ENCODE data around the gene DGCR8. TPM values are rescaled to one million over a fixed set of nuclear protein-coding genes. Genes with fewer than 3 reads are reported as not detected.

Gene DGCR8
- total RNA-seq, 1 experiment from 2014 or later, result 41.7 TPM

- POLR2A ChIA-PET (ENCODE audit: unreplicated experiment), result no interaction called here
- intact Hi-C loops (cut with micrococcal nuclease), result loop anchor here (2.0 kb wide), 1 partner anchor 36 kb away; the partner anchor contains the start of genes RANBP1 and TRMT2A
- peaks cover 51% of the 10 kb centered on the region for H3K79me2 ChIP-seq (ENCODE audit: low read length)
These were observed 369 bp downstream of the DGCR8 start for GRCh38 chr22:20080445-20080775.

GRCh38 chr22:20080776-20081654 lies 974 bp downstream of the DGCR8 start:
- Histone ChIP-seq H3K9me3 (ENCODE audit: low read length) (no peaks in the 10 kb centered on the region), H3K9ac (ENCODE audit: low read length) (peak overlapping the region; percentile 100), H3F3A (ENCODE audit: low read length, unreplicated experiment) (no peaks in the 10 kb centered on the region), H3K27ac (ENCODE audit: low read length) (peak overlapping the region; percentile 73), H3K27me3 (ENCODE audit: low read length) (no peaks in the 10 kb centered on the region), H3K9me2 (replicated peaks; ENCODE audit: low read length) (no peaks in the 10 kb centered on the region), H3K79me2 (ENCODE audit: low read length) (peaks cover 57% of the 10 kb centered on the region), H2AFZ (ENCODE audit: low read length) (0 out of 2 replicates have a peak overlapping the region, but pooled peaks have one; percentile 24), H4K20me1 (ENCODE audit: low read length) (peaks cover 36% of the 10 kb centered on the region), H3K4me3 (ENCODE audit: low read length) (peak overlapping the region; percentile 93), H3K4me2 (ENCODE audit: low read length) (peak overlapping the region; percentile 96), H3K4me1 (ENCODE audit: insufficient read depth, low read length) (peaks cover 17% of the 10 kb centered on the region), H3K36me3 (ENCODE audit: low read depth, low read length) (peaks cover 13% of the 10 kb centered on the region; the same call in 1 of the 2 replicates)
- TSS peak; percentile 62 for BruUV-seq (replicated peaks)
- TF ChIP-seq EZH2phosphoT487 (IDR thresholded peaks at IDR 0.05; ENCODE audit: borderline replicate concordance, low read length) (no peak), CTCF (conservative IDR thresholded peaks at IDR 0.05; ENCODE audit: low read depth, low read length) (no peak), EZH2 (IDR thresholded peaks at IDR 0.05; ENCODE audit: low read length, unreplicated experiment) (no peak)
- ATAC-seq, result peak; percentile 12; the same call in 1 of the 2 replicates
- ChIA-PET POLR2A (ENCODE audit: unreplicated experiment) (no interaction called here), CTCF (no interaction called here)
- peak; percentile 46 for DNase-seq
- intact Hi-C loops (cut with micrococcal nuclease), result loop anchor here (2.0 kb wide), 1 partner anchor 36 kb away; the partner anchor contains the start of genes RANBP1 and TRMT2A

More at GRCh38 chr22:20080445-20080775, 369 bp downstream of the DGCR8 start:
- Histone ChIP-seq H3K9me3 (ENCODE audit: low read length) (no peaks in the 10 kb centered on the region), H3K4me3 (ENCODE audit: low read length) (peak overlapping the region; percentile 93), H3K36me3 (ENCODE audit: low read depth, low read length) (peaks cover 9% of the 10 kb centered on the region; the same call in 1 of the 2 replicates), H3K27ac (ENCODE audit: low read length) (peak overlapping the region; percentile 73), H4K20me1 (ENCODE audit: low read length) (peaks cover 30% of the 10 kb centered on the region), H3K9ac (ENCODE audit: low read length) (peak overlapping the region; percentile 100), H3K9me2 (replicated peaks; ENCODE audit: low read length) (no peaks in the 10 kb centered on the region), H3K4me2 (ENCODE audit: low read length) (peak overlapping the region; percentile 96), H3F3A (ENCODE audit: low read length, unreplicated experiment) (no peaks in the 10 kb centered on the region), H3K27me3 (ENCODE audit: low read length) (no peaks in the 10 kb centered on the region), H2AFZ (ENCODE audit: low read length) (0 out of 2 replicates have a peak overlapping the region, but pooled peaks have one; percentile 24), H3K4me1 (ENCODE audit: insufficient read depth, low read length) (peaks cover 17% of the 10 kb centered on the region)
- ATAC-seq (peak; percentile 48), DNase-seq (peak; percentile 41)
- CTCF ChIA-PET, result no interaction called here
- no peak for TF ChIP-seq CTCF (conservative IDR thresholded peaks at IDR 0.05; ENCODE audit: low read depth, low read length)
- TF ChIP-seq EZH2 (IDR thresholded peaks at IDR 0.05; ENCODE audit: low read length, unreplicated experiment), result no peak
- TF ChIP-seq EZH2phosphoT487 (IDR thresholded peaks at IDR 0.05; ENCODE audit: borderline replicate concordance, low read length), result no peak
- BruUV-seq (replicated peaks), result no TSS peak
